HG02973 (cell line): ENCODE data around the gene REG3A.

Experiments used
- ATAC-seq: cut with Tn5 transposase; IDR thresholded peaks from one replicate; pipeline ENCODE4 v1.9.1; 2021; ENCODE audit warnings: moderate library complexity; ENCODE audit not compliant: unreplicated experiment

The REG3A gene

DNA sequence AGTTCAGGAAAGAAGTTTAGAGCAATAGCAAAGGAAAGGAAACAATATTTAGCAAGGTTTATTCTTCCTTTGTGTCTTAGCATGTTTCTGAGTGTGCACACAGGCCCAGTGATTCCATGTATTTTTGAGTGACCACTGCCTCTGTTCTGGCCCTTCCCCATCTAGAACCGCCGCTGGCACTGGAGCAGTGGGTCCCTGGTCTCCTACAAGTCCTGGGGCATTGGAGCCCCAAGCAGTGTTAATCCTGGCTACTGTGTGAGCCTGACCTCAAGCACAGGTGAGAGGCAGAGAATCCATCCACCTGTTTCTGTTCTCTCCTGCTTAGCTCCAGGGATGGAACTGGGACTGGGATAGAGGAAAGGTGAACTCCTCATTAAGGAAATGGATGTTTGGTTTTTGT, 36.9 kb downstream of the REG3A start:
- no peak for ATAC-seq

DNA sequence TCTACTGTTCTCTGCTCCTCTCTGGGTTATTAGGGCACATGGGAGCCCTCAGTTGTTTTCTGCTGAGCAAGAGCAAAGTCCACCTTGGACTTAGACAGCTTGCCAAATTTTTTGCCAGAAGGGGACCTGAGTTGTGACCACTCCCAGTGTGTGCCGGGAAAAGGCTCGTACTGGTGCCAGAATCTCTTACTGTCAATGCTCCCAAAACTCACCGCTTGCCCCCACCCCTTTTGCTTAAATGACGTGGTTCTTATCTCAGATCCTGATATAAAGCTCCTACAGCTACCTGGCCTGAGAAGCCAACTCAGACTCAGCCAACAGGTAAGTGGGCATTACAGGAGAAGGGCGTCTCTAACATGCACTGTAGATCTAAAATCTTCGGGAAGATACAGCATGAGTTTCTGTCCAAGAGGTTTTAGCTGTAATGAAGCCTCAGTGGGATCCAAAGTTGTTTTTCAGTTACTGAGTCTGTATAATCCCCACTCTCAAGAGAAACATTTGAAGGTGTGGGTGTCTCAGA, 39.3 kb downstream of the REG3A start, which contains the start of gene REG1A:
Gene REG1A (plus strand): TSS at position 295 of the 520 bp plus-strand sequence. CDS start 374 bp downstream, outside the sequence.
- no peak for ATAC-seq

GRCh38 chr2:79116997-79117928, 42.3 kb downstream of the REG3A start:
- no peak for ATAC-seq

DNA sequence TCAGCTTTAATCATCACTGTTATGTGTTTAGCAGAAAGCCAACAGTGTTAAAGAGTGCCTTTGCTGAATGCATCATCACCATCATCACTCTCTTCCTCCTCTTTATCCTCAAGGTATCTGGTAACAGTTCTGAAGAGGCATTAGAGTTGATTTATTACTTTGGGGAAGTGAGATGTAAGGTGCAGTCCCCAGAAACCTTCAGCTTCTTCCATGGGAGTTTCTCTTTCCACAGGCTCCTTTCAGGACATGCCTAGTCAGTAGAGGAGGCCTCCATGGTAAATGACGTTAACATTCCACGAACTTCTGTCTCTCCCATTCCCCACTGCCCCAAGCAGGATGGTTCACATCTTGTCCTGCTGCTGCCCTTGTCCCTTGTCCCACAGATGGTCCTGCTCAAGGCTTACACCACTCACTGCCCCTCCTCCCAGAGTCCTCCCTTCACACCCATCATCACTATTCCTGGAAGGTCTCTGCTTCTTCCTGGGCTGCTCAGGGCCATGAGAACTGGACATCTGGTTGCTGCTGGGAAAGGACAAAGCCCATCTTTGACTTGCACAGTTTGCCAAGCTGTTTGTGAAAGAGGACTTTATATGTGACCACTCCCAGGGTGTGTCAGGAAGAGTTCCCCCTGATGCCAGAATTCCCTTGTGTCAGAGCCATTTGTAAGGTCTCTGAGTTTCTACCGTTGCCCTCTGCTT, 44.6 kb downstream of the REG3A start:
- ATAC-seq, result no peak

DNA sequence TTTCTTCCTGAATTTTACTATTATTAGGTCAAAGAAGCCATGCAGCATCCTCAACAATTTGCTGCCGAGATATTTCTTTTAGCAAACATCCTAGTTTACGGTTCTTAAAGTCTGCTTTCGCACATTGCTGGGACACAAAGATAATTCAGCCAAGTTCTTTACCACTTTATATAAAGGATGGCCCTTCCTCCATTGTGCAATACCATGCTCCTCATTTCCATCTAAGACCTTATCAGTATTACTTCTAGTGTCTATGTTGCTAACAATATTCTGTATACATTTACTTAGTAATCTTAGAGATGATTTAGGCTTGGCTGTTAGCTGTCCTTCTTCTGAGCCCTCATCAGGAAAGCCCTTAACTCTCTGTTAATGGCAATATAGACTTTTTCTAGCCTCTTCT, 47.3 kb downstream of the REG3A start:
- no peak for ATAC-seq
